Activated naive CD8-positive, alpha-beta T cell (primary cell): ENCODE results near the gene HAO2.
"Not testable (repeated sequence)": the region's sequence is repeated elsewhere in the genome, so short reads cannot be mapped to it uniquely, and the experiment has no call there.

Experiments
- H3K27ac Mint-ChIP-seq: one replicate; pipeline ENCODE4 v1.8.0; 2021; ENCODE audit warnings: mixed read lengths
- H3K27me3 Mint-ChIP-seq: one replicate; pipeline ENCODE4 v1.8.0; 2021; ENCODE audit warnings: mixed read lengths
- H3K36me3 Mint-ChIP-seq: one replicate; pipeline ENCODE4 v1.8.0; 2021; ENCODE audit warnings: mixed read lengths
- H3K4me1 Mint-ChIP-seq: one replicate; pipeline ENCODE4 v1.8.0; 2021; ENCODE audit warnings: low read depth, mixed read lengths
- H3K4me3 Mint-ChIP-seq: one replicate; pipeline ENCODE4 v1.8.0; 2021; ENCODE audit warnings: mild to moderate bottlenecking, mixed read lengths
- H3K9me3 Mint-ChIP-seq: one replicate; pipeline ENCODE4 v1.8.0; 2021; ENCODE audit warnings: low read depth, mixed read lengths

HAO2 gene

DNA sequence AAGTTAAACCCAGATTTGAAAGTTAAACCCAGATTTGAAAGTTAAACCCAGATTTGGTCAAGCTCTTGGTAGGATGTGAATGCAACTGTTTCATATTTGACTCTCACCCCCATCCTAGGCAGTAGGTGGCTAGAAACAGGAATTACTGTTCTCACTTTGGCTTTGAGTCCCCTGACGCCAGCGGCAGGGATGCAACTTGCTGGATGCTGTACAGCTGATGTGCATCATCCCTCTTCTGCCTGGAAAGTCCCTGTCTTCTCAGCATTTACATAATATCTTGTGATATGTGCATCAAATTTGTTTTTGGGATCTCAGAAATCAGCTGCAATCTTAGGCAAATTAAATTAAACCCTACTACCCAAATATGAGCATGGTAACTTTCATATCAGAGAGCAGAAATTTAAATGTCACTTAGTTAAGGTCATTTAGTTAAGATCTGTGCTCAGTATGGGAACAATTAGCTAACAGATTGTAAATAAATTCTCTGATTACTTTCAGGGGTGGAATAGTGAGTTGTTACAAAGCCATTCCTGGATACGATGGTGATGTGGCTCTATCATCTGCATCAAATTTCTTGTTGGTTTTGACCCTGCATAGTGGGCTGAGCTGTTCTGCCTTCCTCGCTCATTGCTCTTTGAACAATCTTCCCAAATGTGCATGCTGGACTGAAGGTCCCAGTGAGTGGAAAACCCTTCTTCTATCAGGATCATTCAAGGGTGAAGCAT is 6.8 kb upstream of the HAO2 start:
- Mint-ChIP-seq H3K9me3 (no peaks in the 10 kb centered on the region), H3K4me3 (no peak overlapping the region), H3K36me3 (no peaks in the 10 kb centered on the region), H3K27me3 (peaks cover 11% of the 10 kb centered on the region), H3K27ac (no peak overlapping the region), H3K4me1 (no peaks in the 10 kb centered on the region)

DNA sequence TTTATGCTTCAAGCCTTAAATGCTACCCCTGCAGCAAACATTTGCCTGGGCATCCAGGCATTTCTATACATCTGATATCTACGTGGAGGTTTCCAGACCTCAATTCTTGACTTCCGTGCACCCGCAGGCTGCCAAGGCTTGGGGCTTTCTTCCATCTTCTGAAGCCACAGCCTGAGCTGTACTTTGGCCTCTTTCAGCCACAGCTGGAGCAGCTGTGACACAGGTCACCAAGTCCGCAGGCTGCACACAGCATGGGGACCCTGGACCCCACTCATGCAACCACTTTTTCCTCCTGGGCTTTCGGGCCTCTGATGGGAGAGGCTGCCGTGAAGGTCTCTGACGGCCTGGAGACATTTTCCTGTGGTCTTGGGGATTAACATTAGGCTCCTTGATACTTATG is 5.4 kb upstream of the HAO2 start:
- Mint-ChIP-seq H3K36me3 (no peaks in the 10 kb centered on the region), H3K9me3 (no peaks in the 10 kb centered on the region), H3K27ac (no peak overlapping the region), H3K4me3 (no peak overlapping the region), H3K4me1 (no peaks in the 10 kb centered on the region), H3K27me3 (peaks cover 6% of the 10 kb centered on the region)

DNA sequence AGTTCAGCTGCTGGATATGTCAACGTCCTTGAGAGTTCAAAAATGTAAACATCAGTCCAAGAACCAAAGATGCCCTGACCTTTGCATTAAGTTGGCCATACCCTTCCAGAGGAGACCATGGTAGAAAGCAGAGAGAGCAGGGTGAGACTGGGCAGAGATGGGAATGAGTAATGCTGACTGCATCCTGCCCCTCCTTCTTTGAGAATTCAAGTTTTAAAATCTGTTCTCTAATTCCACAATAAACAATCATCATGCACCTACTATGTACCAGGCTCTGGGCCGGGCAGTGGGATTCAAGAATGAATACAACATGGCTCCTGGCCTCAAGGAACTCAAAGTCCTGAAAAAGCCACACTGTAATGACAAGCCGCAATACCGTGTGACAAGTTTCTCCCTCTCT is 3.9 kb upstream of the HAO2 start:
- Mint-ChIP-seq H3K4me3 (no peak overlapping the region), H3K27ac (no peak overlapping the region), H3K27me3 (peaks cover 10% of the 10 kb centered on the region), H3K36me3 (no peaks in the 10 kb centered on the region), H3K4me1 (no peaks in the 10 kb centered on the region), H3K9me3 (no peaks in the 10 kb centered on the region)

DNA sequence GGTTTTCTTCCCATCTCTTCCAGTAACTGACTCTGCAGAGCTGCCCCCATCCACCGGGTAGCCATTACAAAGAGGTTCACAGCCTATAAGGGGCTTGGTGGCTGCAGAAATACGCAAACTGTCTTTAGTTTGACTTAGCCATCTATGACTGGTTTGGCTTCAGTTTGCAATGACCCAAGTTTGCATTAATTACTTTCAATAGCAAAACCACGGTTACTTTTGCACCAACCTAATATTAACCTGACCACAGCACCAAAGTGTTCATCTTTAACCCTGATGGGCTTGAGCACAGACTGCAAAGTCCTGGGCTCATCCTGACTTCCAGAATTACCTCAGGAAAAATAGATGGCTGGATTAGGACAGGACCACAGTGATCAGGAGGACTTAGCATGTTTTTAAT is 2.2 kb upstream of the HAO2 start:
- H3K36me3 Mint-ChIP-seq = no peaks in the 10 kb centered on the region
- no peaks in the 10 kb centered on the region for H3K4me1 Mint-ChIP-seq
- no peaks in the 10 kb centered on the region for H3K9me3 Mint-ChIP-seq
- H3K4me3 Mint-ChIP-seq = no peak overlapping the region
- peaks cover 13% of the 10 kb centered on the region for H3K27me3 Mint-ChIP-seq
- H3K27ac Mint-ChIP-seq = no peak overlapping the region

DNA sequence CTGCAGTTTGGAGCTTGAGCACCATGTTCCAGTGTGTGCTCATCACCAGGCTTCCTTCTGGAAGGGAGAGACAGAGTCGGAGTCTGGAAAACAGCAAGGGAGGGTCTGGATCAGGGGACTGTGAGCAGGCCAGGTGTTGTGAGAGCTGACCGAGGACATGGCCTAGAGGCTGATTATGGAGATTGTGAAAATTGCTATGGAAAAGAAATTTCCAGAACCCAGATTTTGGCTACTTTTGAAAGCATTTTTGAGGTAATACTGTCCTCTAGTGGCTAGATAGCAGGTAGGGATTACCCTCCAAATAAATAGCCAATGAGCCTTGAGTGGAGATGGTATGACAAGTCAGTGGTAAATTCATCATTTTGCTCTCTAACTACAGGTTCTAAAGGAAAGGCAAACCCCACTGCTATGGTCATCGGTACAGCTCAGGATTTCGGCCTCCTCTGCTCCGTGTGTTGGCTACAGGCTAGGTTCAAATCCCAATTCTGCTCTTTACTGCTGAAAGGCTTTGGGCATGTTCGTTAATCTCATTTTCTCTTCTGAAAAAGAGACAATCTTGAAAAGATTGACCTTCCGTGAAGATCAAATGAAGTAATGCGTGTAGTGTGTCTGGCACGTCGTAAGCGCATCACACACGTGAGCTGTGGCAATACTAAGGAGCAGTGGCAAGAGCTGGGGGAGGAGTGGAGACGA is 1.0 kb upstream of the HAO2 start:
- peaks cover 13% of the 10 kb centered on the region for H3K27me3 Mint-ChIP-seq
- H3K9me3 Mint-ChIP-seq = no peaks in the 10 kb centered on the region
- no peak overlapping the region for H3K27ac Mint-ChIP-seq

DNA sequence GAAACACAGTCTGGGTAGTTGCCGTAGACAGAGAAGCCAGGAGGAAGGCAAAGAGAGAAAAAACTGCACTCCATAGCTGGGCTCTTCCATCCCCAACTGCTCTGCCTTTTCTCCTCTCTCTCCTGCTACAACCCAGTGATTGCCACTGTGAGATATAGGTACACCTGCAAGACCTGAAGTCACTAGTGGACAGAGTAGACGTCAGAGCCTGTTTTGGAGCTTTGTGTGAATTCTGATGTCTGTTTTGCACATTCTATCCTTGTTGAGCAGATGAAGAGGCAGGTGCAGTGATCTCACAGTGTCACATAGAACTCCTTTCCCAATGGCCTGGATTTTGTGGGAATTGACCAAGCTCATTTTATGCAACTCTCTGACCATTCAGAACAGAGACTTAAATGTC is 2.2 kb downstream of the HAO2 start:
- H3K27ac Mint-ChIP-seq = no peak overlapping the region
- H3K4me1 Mint-ChIP-seq = peaks cover 18% of the 10 kb centered on the region
- peaks cover 15% of the 10 kb centered on the region for H3K27me3 Mint-ChIP-seq
- H3K4me3 Mint-ChIP-seq = no peak overlapping the region
- no peaks in the 10 kb centered on the region for H3K9me3 Mint-ChIP-seq
- H3K36me3 Mint-ChIP-seq = no peaks in the 10 kb centered on the region

More for the DNA sequence above, 1.0 kb upstream of the HAO2 start:
- Mint-ChIP-seq H3K4me3 (no peak overlapping the region), H3K4me1 (peaks cover 2% of the 10 kb centered on the region), H3K36me3 (no peaks in the 10 kb centered on the region)

DNA sequence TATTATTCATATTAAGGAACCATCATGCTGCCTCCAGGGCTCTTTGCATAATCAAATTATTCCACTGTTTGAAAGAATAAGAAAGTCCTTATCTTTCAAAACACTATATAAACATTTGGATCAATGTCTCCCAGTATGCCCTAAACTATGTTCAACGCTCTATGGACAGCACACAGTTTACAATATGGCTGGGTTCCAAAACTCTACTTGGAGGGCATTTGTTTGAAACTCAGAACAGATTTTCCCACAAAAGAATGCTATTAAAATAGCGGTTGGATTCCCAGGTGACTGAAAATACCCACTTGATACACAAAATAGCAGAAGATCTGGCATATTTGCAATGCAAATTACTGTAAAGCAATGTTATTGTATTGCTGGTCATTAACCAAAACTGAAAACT is 3.2 kb downstream of the HAO2 start:
- H3K27me3 Mint-ChIP-seq = peaks cover 15% of the 10 kb centered on the region
- H3K27ac Mint-ChIP-seq = no peak overlapping the region
- no peaks in the 10 kb centered on the region for H3K9me3 Mint-ChIP-seq
- H3K36me3 Mint-ChIP-seq = no peaks in the 10 kb centered on the region
- no peak overlapping the region for H3K4me3 Mint-ChIP-seq
- H3K4me1 Mint-ChIP-seq = peaks cover 18% of the 10 kb centered on the region

DNA sequence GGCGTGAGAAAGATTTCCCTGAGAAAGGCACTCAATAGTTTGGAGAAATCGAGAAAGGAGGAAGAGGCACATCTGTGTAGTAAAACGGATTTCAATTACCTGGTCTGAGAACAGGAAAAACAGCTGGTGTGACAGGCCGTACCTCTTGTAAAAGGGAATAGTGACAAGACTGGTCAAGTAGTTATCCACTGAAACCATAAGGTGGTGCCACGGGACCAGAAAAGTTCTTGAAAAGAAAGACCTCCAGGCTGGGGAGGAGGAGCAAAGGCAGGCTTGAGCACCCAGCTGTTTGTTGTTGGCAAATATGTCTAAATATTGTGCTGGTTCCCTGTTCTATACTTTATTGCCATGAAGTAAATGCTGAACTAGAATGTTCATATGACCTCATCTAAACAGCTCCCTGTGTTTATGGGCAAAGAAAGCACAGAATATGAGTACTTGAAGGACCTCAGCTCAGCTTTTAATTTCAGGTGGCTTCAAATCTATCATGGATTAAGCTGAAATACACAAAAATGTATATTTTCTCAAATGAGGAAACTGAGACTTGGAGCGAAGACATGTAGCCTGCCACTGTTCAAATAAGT is 4.0 kb downstream of the HAO2 start:
- Mint-ChIP-seq H3K4me1 (peaks cover 18% of the 10 kb centered on the region), H3K36me3 (no peaks in the 10 kb centered on the region), H3K27ac (no peak overlapping the region), H3K4me3 (no peak overlapping the region), H3K27me3 (peaks cover 15% of the 10 kb centered on the region), H3K9me3 (no peaks in the 10 kb centered on the region)

DNA sequence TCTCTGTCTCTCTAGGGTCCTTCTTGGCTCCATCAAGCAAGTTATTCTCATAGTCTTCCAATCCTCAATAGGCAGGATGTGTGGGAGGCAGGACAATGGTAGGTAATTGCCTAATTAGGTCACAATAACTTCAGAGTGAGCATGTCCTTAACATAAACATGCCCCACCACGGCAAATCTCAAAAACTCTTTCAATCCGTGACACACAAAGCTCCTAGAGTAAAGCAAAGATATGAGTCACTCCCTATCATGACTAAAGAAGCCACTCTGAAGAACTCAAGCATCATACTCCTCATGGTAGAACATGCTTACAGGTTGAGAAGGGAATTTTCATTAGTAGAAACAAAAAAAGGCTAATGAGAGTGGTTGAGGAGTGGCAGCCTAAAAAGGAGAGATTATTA is 4.9 kb downstream of the HAO2 start:
- peaks cover 4% of the 10 kb centered on the region for H3K9me3 Mint-ChIP-seq
- H3K36me3 Mint-ChIP-seq = no peaks in the 10 kb centered on the region
- H3K27ac Mint-ChIP-seq = no peak overlapping the region
- H3K27me3 Mint-ChIP-seq = peaks cover 15% of the 10 kb centered on the region
- no peak overlapping the region for H3K4me3 Mint-ChIP-seq
- peaks cover 18% of the 10 kb centered on the region for H3K4me1 Mint-ChIP-seq

DNA sequence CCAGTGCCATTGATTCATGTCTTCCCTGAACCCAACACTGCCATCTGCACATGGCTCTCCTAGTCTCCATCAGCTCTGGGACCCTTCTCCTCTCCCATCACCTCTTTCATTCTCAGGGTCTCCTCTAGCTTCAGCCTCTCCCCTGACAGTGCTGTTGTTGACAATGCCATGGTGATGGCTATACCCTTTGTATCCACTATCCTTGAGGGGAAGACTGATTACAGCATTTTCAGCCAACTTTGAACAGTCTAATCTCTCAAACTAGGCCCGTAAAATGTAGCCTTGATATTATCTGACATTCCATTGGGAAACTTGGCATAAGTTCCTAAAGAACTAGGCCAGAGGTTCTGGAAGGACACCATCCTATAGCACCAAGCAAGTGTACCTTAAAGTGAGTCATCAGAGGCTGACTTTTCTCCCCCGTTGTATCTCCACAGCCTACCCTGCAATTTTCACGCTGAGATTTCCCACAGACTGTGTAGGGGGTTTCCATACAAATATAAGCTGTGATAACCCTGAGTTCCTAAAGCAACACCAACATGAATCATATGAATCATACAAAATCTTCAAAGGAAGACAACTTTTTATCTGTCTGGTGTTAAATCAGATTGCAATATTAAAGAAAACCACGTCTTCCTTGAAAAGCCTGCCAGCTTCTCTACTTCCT is 5.8 kb downstream of the HAO2 start:
- H3K27ac Mint-ChIP-seq = no peak overlapping the region
- no peaks in the 10 kb centered on the region for H3K36me3 Mint-ChIP-seq
- no peak overlapping the region for H3K4me3 Mint-ChIP-seq
- H3K27me3 Mint-ChIP-seq = peaks cover 10% of the 10 kb centered on the region
- H3K4me1 Mint-ChIP-seq = peaks cover 18% of the 10 kb centered on the region
- H3K9me3 Mint-ChIP-seq = peaks cover 7% of the 10 kb centered on the region

DNA sequence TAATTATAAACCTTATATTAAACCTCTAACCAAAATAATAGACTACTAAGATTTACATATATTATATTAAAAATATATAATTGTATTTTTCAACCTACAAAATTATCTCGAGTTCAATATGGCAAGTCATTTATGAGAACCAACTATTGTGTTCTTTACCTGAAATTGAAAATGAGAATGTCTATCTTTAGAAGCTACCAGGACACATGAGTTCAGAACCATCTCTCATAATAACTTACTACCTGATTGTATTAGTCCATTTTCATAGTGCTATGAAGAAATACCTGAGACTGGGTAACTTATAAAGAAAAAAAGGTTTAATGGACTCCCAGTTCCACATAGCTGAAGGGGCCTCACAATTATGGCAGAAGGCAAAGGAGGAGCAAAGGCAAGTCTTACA is 6.8 kb downstream of the HAO2 start:
- H3K36me3 Mint-ChIP-seq = no peaks in the 10 kb centered on the region
- H3K4me1 Mint-ChIP-seq = peaks cover 18% of the 10 kb centered on the region
- H3K27me3 Mint-ChIP-seq = peaks cover 17% of the 10 kb centered on the region
- no peak overlapping the region for H3K27ac Mint-ChIP-seq
- peaks cover 7% of the 10 kb centered on the region for H3K9me3 Mint-ChIP-seq
- H3K4me3 Mint-ChIP-seq = no peak overlapping the region

DNA sequence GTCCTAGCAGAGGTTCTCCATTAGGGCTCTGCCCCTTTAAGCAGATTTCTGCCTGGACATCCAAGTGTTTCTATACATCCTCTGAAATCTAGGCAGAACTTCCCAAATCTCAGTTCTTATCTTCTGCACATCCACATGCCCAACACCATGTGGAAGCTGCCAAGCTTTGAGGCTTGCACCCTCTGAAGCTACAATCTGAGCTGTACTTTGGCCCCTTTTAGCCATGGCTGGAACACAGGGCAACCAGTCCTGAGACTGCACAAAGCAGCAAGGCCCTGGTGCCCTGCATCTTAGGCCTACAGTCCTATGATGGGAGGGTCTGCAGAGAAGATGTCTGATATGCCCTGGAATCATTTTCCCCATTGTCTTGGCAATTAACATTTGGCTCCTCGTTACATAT is 8.0 kb downstream of the HAO2 start:
- Mint-ChIP-seq H3K27ac (no peak overlapping the region), H3K4me1 (peaks cover 18% of the 10 kb centered on the region), H3K4me3 (no peak overlapping the region), H3K36me3 (no peaks in the 10 kb centered on the region), H3K9me3 (peaks cover 7% of the 10 kb centered on the region), H3K27me3 (peaks cover 18% of the 10 kb centered on the region)

DNA sequence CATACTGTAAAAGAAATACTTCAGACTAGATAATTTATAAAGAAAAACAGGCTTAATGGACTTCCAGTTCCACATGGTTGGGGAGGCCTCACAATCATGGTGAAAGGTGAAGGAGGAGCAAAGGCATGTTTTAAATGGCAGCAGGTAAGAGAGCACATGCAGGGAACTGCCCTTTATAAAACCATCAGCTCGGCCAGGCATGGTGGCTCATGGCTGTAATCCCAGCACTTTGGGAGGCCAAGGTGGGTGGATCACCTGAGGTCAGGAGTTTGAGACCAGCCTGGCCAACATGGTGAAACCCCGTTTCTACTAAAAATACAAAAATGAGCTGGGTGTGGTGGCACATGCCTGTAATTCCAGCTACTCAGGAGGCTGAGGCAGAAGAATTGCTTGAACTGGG is 9.0 kb downstream of the HAO2 start:
- not testable (repeated sequence) for H3K27ac Mint-ChIP-seq, H3K4me3 Mint-ChIP-seq, H3K36me3 Mint-ChIP-seq, H3K9me3 Mint-ChIP-seq
- Mint-ChIP-seq H3K27me3 (peaks cover 15% of the 10 kb centered on the region), H3K4me1 (peaks cover 16% of the 10 kb centered on the region)

DNA sequence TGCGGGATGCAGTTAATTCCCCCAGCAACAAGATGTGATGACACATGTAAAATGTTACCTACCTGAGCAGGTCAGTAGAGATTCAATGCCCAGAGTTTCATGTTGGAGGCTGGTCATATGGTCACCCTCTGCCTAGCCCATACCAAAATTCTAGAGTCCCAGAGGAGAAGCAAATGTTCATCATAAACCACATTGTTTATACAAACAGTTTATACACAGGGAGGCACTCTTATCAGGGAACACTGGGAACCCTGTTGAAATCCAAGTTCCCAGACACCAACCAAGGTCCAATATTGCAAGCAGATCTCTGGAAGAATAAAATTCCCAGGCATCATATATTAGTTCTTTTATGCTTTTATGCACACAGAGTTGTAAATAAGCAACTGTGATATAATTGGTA is 10.5 kb downstream of the HAO2 start:
- Mint-ChIP-seq H3K4me1 (peaks cover 8% of the 10 kb centered on the region), H3K4me3 (no peak overlapping the region), H3K27me3 (peaks cover 10% of the 10 kb centered on the region), H3K27ac (no peak overlapping the region), H3K36me3 (no peaks in the 10 kb centered on the region), H3K9me3 (peaks cover 7% of the 10 kb centered on the region)

DNA sequence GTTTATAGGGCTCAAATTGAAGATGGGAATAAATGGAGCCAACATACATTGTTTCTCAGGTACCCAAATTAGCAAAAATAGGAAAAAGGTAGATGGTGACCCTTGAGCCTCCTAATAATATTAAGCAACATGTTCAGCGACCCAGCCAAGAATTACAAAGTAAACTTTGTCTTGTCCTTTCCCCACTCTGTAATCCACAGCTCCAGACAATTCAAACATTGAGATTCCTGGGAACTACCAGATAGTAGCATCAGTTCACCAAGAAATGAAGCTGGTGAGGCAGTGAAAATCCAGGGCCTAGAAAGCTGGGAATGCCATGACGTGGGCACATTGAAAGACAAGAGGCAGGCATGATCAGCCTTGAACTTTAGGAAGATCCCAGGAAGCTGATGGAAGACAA is 11.7 kb downstream of the HAO2 start:
- Mint-ChIP-seq H3K9me3 (peaks cover 7% of the 10 kb centered on the region), H3K36me3 (no peaks in the 10 kb centered on the region), H3K4me1 (no peaks in the 10 kb centered on the region), H3K4me3 (no peak overlapping the region), H3K27ac (no peak overlapping the region), H3K27me3 (peaks cover 10% of the 10 kb centered on the region)
